ENCODE results near the gene CARMIL3.
A peak's percentile ranks its signal among the peaks of the same experiment; 100 is the strongest.
"Not testable (repeated sequence)": the region's sequence is repeated elsewhere in the genome, so short reads cannot be mapped to it uniquely, and the experiment has no call there.

Gene CARMIL3

DNA sequence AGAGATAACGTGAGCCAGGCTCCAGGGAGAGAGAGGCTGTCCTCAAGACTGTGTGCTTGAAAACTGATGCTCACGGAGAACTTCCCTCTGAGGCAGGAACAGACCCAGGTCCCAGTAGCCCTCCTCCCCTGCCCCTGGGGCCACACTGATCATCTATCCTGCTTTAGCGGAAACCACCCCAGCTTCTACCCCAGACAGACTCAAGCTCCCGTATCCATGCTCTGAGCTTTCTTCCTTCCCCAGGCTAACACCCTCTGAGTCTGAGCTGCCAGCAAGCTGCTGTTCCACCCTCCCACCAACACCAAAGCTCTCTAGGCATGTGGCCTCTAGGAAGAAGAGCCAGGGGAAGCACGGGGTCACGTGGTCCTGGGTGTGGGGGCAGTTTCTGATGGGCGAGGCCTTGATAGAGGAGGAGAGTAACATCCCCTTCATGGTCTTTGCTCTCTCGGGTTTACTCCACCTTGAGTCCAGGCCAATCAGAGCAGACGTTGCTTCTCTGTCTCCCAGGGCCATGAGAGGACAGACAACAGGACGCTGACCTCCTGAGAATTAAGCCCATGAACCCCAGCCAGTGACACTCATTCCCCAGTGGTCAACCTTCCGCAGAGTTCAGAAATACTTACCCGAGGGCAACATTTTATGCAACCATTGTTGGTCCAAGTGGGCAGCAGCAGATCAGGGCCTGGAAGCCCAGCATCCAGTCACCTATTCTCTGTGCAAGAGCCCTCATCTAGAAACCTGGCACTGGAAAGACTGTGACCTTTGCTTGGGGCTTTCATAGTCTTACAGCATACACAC is 43.7 kb downstream of the CARMIL3 start:
- DNase-seq: no peak

DNA sequence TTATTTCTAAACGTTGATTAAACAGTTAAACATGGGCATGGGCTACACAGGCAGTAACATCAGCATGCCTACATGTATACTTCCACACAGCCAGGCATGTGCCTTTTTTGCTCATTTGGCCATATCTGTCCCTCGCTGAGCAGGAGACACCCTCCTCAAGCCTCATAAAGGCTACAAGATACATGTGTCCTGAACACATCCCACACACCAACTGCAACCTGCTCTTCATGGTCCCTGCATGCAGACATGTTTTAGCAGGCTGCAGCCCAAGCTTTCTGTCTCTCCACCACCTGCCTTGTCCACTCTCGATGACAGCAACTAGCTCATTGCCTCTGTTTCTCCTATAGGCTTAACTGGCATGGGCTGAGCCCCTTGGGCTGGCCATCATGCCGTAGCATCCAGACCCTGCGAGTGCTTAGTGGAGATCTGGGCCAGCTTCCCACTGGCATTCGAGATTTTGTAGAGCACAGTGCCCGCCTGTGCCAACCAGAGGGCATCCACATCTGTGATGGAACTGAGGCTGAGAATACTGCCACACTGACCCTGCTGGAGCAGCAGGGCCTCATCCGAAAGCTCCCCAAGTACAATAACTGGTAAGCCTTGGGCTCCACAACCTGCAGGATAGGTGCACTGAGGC is 44.9 kb downstream of the CARMIL3 start:
- no peak for DNase-seq

DNA sequence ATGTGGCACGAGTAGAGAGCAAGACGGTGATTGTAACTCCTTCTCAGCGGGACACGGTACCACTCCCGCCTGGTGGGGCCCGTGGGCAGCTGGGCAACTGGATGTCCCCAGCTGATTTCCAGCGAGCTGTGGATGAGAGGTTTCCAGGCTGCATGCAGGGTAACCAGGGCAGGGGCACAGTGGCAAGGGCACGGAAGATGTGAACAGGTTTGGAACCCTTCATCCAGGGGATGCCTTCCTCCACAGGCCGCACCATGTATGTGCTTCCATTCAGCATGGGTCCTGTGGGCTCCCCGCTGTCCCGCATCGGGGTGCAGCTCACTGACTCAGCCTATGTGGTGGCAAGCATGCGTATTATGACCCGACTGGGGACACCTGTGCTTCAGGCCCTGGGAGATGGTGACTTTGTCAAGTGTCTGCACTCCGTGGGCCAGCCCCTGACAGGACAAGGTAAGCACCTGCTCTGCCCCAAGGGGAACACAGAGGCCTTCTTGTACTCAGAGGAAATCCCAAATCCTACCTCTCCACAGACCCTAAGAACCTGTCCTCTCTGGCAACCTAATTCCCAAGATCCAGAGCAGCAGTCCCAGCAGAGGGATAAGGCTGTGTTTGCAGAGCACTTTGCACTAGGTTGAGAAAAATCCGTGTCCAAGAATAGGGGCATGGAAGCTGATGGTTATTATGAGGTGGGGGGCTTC is 46.6 kb downstream of the CARMIL3 start:
- DNase-seq: no peak

DNA sequence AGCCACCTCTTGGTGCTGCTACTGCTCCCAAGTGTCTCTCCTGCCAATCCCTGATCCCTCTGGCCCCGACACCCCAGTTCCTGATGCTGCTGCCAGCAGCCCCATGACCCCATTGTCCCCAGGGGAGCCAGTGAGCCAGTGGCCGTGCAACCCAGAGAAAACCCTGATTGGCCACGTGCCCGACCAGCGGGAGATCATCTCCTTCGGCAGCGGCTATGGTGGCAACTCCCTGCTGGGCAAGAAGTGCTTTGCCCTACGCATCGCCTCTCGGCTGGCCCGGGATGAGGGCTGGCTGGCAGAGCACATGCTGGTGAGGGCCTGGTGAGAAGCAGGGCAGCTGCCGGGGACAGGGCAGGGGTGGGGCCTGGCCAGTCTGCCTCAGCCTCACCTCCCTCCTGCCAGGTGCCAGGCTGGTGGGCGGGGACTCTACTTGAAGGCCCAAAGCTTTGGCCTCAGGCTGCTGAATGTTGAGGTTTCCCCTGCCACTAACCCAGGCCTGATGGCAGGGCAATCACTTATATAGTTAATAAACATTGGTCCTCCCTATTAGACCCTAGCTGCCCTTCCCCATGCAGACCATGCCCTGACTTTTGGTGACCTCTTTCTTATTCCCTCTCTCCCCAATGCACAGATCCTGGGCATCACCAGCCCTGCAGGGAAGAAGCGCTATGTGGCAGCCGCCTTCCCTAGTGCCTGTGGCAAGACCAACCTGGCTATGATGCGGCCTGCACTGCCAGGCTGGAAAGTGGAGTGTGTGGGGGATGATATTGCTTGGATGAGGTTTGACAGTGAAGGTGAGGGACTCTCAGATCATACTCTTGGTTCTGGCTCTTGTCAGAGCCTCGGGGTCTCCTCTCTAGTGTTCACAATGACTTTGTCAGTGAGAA is 47.4 kb downstream of the CARMIL3 start:
- DNase-seq: no peak

DNA sequence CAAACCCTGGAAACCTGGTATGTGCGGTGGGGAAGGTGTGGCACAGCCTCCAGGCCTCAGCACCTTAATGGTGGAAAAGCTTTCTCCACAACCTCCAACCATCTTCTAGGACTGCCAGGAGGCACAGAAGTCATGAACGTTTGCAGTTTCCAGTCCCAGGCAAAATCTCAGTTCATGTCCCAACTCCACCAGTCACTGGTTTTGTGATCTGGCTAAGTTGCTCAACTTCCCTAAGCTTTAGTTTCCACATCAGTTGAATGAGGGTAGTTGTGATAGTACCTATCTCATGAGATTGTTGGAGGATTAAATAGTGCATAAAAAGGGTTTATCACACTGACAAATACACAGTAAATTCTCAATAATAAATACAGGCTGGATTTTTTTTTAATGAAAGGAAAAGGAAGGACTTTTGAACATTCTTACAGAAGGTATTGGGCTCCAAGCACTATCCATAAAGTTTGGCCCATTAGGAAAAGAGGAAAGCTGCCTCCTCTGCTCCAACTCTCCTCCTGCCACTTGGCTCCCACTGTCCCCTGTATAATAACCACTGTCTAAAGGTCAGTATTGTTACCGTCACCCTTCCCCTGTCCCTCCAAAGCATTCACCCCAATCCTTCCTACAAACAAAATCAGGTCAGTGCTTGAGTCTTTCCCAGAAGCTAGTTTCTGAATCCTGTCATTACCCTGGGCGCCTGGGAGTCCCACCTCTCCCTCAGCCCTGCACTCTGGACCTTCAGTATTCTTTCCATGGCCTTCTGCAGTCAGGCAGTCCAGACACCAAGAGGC is 48.6 kb downstream of the CARMIL3 start:
- no peak for DNase-seq

DNA sequence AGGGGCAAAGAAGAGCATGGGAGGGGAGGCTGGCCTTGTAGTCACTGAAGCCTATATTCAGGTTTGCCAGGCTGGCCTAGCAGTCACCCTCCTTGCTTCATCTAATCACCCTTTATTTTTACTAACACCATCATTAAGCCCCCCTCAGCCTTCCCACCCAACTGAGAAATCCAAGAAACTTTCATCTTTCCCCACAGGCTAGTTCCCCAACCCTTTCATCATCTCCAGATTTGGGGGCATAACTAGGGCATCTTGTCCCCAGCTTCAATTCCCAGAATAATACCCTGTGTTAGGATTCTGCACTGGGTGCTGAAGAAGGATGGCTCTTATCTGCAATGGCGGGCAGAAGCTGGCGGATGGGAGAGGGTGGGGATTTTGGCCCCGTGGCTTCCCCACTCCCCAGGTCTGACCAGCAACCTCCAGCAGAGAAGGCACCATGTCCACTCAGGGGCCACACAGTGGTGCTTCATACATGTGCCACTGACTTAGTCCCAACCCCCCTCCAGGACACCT is 49.2 kb downstream of the CARMIL3 start:
- DNase-seq: no peak

DNA sequence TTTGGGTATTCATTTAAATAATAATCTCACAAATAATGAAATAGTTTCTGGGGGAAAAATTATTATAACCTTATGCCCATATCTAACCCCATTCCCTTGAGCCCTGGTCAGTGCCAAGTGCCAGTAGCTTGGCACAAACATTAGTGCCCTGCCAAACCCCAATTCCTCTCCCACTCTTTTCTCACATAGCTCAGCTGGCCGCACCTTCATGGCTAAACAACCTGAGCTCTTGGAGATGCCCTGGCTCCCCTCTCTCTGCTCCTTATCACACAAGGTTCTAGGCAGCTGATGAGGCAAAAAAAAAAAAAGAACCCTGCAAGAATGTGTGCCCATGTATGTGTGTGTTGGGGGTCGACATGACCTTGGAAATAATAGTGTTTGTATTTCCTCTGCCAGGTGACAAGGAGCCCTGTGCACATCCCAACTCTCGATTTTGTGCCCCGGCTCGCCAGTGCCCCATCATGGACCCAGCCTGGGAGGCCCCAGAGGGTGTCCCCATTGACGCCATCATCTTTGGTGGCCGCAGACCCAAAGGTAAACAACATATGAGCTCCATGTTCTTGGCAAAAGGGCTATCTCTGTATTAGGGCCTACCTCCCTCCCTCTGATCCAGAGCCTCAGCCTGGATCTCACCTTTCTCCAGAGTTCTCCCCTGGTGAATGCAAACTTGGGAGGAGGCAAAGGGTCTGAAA is 50.7 kb downstream of the CARMIL3 start:
- no peak for DNase-seq

DNA sequence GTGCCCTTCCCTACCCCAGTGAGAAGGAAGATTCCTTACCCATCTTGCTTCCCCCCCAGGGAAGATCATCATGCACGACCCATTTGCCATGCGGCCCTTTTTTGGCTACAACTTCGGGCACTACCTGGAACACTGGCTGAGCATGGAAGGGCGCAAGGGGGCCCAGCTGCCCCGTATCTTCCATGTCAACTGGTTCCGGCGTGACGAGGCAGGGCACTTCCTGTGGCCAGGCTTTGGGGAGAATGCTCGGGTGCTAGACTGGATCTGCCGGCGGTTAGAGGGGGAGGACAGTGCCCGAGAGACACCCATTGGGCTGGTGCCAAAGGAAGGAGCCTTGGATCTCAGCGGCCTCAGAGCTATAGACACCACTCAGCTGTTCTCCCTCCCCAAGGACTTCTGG is 51.6 kb downstream of the CARMIL3 start:
- DNase-seq: no peak

DNA sequence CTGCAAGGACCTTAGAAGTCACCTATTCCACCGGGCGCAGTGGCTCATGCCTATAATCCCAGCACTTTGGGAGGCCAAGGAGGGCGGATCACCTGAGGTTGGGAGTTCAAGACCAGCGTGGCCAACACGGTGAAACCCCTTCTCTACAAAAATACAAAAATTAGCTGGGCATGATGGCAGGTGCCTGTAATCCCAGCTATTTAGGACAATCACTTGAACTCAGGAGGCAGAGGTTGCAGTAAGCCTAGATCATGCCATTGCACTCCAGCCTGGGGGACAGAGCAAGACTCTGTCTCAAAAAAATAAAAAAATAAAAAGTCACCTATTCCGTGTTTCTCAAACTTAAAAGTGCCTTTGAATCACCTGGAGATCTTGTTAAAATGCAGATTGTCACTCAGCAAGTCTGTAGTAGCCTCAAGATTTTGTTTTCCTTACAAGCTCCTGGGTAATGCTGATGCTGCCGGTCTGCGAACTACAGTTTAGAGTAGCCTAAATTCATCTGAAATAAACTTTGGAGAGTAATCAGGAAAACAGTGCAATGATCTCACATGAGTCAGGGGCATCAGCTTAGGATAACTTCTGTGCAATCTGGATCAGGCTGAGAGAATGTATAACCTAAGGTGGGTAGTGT is 53.9 kb downstream of the CARMIL3 start:
- not testable (repeated sequence) for DNase-seq

DNA sequence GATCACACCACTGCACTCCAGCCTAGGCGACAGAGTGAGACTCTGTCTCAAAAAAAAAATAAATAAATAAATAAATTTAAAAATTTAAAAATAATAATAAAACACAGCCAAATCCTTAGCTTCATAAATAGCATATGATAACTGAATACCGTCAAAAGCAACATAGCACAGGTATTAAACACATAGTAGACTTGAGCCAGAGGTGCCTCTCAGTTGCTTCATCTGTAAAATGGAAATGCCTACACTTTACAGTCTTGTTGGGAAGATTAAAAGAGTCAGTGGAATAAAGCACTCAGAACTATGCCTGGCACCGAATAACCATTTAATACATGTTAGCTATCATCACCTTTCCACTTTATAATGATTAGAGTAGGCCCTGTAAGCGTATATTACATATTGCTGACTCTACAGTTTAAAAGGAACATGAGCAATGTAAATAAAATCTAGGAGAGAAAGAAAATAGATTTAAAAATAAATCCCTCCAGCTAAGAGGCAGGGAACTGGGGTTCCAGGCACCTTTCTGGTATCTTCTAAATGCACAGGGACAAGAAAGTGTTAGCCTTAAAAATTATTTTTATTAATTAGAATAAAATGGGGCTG is 55.0 kb downstream of the CARMIL3 start:
- no peak for DNase-seq

DNA sequence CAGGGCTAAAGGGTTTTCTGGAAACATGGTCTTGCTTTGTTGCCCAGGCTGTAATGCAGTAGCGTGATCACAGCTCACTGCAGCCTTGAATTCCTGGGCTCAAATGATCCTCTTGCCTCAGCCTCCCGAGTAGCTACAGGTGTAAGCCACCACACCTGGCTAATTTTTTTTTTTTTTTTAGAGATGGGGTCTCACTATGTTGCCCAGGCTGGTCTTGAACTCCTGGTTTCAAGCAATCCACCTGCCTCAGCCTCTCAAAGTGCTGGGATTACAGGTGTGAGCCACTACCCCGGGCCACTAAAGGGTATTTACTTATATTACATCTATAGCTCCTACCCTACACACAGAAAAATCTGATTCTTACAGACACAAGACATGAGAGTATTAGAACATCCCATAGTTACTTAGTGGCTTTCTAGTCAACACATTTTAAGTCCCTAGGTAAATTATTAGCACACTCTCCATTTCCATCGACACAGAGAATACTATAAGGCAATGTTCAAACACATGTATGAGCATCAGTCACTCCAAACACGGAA is 56.6 kb downstream of the CARMIL3 start:
- no peak for DNase-seq

DNA sequence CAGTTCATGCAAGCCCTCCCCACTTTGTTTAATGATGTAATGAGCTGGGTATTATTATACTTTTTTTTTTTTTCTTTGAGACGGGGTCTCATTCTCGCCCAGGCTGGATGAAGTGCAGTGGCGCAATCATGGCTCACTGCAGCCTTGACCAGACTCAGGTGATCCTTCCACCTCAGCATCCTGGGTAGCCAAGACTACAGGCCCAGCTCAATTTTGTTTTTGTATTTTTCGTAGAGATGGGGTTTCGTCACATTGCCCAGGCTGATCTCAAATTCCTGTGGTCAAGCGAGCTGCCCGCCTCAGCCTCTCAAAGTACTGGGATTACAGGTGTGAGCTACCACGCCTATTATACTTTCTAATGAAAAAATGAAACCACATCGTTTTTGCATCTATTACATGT is 58.3 kb downstream of the CARMIL3 start:
- DNase-seq: no peak

DNA sequence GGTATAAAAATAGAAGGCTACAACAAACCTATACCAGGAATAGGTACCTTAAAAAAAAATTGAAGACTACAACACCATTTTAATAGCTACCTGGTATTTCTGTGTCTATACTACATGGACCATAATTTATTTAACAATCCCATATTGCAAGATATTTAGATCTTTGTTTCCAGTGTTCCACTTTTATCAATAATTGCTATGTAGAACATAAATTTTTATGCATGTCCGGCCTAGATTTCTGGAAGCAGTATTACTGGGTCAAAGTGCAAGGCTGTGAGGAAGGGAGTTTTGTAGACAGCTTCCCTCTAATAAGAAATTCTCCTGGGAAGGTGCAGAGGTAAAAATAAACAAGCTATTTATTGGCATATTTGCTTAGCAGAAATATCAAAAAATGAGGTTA is 58.7 kb downstream of the CARMIL3 start:
- no peak for DNase-seq

DNA sequence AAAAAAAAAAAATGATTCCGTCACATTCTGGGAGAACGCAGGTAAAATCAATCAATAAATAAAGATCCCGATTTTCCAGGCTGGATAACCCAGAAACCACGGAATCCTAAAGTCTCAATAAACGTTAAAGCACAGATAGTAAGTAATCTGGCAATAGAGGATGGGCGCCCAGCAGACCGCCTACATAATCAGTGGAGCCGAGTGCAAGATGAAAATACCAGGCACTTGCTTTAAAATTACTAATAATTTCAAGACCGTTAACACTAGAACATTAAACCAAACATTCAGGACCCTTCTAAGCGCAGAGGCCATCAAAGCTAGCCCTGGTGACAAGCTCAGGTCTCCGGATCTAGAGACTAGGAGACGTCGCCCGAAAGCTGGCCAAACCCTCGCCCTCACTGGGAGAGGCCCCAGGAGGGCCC is 61.6 kb downstream of the CARMIL3 start:
- no peak for DNase-seq

DNA sequence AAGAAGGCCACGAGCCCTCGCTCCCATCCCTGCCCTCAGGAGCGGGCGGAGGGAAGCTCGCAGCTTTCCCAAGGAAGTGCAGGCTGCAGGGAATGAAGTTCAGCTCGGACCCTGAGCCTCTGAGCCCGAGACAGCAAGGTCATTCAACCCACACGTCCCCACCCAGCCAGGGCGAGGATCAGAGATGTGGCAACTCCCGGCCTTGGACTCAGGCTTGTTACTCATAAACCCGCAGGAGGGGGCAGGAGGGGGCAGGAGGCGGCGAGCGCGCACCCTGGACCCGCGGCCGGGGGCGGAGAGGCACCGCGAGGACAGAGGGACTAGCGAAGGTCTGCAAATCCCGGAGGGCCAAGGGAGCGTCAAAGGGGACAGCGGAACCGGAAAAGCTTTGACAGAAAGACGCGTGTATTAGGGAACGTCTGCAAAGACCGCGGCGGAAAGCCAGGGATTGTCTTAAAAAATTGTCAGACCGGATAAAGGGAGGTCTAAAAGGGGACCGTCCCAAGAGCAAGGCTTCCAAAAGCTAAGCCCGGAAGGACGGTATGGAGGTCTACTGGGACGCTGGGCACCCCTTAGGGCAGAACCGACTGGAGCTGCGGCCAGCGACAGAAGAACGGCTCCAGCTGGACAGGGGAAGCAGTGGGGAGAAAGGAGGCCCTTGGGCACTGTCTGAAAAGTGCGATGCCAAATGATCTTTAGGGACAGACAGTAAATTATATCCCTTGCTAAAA is 62.2 kb downstream of the CARMIL3 start:
- DNase-seq: peak; percentile 73

DNA sequence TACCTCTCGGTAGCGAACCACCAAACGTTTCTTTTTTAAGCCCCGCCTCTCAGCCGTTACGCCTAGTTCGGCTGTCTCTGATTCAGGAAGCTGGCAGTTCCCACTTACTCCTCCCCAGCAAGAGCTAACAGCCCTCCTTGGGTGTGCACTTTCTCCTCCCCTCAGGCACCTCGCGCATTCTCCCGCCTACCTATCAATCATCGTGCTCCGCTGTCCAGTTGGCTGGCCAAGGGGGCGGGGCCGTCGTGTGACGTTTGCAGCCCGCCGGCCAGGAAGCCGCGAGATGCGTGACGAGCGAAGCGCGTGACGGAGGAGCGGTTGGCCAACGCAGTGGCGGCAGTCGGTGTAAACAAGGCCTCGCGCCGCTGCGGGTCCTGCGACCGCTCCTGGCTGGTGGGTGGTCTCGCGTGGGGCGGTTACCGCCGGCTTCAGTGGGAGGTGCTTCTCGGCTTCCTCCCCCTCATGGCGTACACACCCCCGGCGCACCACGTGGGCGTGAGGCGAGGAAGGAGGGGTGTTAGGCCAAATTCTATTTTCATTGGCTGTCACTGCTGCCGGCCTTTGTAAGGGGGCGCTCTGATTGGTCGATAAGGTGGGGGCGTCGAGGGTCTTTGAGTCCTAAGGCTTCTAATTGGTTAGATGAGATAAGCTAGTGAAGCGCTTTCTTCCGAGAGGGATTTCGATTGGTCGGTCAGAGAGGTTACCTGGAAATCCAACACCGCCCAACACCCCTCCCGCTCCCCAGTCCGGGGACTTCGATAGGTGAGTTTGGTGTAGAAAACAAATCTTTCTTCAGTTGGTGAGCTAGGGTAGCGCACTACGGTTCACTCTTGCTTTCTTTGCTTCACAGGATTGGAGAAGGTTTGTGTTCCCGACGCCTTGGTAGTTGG is 63.0 kb downstream of the CARMIL3 start, which contains the start of the genes DCAF11 and NRL:
Gene DCAF11 (plus strand): TSS at position 246 of the 890 bp plus-strand sequence. CDS start 818 bp downstream, outside the sequence.
Gene NRL (minus strand): TSS at position 418 of the 890 bp plus-strand sequence. CDS start 32,101 bp downstream, outside the sequence.
- peak; percentile 99 for DNase-seq

DNA sequence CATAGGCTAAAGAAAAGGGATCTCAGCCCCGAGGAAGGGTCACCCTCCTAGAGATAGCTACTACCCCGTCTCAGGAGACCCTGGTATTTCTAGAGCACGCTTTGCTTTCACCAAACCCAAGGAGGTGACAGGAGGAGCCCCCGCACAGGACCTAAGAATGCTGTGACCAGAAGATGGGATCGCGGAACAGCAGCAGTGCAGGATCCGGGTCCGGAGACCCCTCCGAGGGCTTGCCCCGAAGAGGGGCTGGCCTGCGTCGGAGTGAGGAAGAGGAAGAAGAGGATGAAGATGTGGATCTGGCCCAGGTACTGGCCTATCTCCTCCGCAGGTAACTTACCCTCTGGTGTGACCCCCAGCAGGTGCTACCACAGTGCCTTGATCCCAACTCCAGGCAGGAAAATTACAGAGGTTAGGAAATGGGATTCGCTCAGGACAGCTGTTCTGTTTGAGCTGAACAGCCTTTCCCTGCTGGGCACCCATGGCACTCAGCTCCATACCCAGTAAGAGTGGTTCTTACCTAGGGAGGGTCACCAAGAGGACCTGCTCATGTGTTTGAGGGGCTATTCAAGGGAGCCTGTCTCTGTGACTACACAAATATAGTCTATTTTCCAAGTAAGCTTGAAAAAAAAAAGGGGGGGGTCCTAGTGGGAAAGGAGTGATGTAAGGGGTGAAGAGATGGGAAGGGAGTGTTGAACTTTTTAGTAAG is 63.8 kb downstream of the CARMIL3 start:
- DNase-seq: no peak
